GM19043 (cell line): Measurements from ENCODE around the gene SLC25A44.

Source experiments
- ATAC-seq: cut with Tn5 transposase; IDR thresholded peaks from one replicate; pipeline ENCODE4 v1.9.1; 2021; ENCODE audit warnings: low read depth; ENCODE audit not compliant: unreplicated experiment

The SLC25A44 gene

DNA sequence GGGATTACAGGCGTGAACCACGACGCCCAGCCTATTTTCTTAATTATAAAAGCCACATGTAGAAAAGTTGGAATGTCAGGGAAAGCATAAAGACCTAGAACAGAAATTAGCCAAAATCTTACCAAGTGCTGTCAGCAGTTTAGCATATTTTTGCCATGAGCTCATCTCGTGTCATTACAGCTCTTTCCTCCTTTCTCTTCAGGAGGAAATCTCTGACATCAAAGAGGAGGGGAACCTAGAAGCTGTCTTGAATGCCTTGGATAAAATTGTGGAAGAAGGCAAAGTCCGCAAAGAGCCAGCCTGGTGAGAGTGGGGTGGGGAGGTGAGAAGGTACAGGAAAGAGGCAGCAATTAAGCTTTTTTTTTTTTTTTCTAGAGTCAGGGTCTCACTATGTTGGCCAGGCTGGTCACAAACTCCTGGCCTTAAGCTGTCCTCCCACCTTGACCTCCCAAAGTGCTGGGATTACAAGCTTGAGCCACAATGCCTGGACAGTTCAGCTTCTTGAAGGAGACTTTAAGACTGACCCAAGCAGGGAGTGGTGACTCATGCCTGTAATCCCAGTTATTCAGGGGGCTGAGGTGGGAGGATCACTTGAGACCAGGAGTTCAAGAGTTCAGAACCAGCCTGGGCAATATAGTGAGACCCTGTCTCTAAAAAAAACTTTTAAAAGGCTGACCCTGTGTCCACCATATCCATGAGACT lies 39.7 kb downstream of the SLC25A44 start:
- ATAC-seq, result no peak

DNA sequence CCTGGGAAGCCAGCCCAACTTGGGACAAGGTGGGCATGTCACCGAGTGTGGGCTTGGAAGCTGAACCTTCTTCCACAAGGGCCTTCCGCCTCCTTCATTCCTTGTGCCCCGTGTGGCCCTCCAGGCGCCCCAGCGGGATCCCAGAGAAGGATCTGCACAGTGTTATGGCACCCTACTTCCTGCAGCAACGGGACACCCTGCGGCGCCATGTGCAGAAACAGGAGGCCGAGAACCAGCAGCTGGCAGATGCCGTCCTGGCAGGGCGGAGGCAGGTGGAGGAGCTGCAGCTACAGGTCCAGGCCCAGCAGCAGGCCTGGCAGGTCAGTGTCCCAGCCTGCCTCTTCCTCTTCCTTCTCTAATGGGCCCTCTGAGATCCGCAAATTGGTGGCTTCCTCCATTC lies 42.3 kb downstream of the SLC25A44 start:
- ATAC-seq, result no peak

DNA sequence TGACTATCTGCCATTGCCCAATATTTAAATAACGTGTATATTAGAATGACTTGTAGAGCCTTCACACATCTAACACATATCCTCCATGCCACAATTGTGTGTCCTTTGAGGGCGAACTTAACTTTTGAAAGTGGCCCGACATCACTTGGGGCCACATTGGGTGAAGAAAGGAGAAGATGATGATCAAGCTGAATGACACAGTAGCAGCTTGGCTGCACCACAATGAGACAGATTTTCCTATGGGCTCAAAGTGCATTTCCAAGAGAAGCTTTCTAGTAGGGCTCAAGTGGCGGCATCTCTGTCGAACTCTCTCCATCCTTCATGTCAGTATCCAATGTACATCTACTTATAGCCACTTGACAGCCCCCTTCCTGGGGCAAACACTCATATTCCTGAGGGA lies 44.3 kb downstream of the SLC25A44 start:
- ATAC-seq, result no peak

DNA sequence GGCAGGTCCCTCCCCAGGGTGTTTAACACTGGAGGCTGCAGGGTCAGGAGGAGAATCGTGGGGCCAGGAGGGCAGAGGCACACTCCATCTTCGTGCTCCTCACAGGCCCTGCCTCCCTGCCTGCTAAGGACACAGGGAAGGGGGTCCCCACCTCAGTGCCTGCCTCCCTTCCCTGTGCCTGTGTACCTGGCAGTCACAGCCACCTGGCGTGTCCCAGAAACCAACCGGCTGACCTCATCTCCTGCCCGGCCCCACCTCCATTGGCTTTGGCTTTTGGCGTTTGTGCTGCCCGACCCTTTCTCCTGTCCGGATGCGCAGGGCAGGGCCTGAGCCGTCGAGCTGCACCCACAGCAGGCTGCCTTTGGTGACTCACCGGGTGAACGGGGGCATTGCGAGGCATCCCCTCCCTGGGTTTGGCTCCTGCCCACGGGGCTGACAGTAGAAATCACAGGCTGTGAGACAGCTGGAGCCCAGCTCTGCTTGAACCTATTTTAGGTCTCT lies 47.5 kb downstream of the SLC25A44 start:
- no peak for ATAC-seq

DNA sequence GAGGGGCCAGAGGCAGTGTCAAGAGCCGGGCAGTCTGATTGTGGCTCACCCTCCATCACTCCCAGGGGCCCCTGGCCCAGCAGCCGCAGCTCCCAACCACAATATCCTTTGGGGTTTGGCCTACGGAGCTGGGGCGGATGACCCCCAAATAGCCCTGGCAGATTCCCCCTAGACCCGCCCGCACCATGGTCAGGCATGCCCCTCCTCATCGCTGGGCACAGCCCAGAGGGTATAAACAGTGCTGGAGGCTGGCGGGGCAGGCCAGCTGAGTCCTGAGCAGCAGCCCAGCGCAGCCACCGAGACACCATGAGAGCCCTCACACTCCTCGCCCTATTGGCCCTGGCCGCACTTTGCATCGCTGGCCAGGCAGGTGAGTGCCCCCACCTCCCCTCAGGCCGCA lies 48.0 kb downstream of the SLC25A44 start, which contains the start of gene BGLAP:
Gene BGLAP, plus strand, starts transcription at position 259 of the 400 bp plus-strand sequence. Its CDS starts 48 bp downstream, at position 307.
- no peak for ATAC-seq

DNA sequence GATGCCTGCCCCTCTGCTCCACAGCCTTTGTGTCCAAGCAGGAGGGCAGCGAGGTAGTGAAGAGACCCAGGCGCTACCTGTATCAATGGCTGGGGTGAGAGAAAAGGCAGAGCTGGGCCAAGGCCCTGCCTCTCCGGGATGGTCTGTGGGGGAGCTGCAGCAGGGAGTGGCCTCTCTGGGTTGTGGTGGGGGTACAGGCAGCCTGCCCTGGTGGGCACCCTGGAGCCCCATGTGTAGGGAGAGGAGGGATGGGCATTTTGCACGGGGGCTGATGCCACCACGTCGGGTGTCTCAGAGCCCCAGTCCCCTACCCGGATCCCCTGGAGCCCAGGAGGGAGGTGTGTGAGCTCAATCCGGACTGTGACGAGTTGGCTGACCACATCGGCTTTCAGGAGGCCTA lies 48.8 kb downstream of the SLC25A44 start:
- no peak for ATAC-seq

DNA sequence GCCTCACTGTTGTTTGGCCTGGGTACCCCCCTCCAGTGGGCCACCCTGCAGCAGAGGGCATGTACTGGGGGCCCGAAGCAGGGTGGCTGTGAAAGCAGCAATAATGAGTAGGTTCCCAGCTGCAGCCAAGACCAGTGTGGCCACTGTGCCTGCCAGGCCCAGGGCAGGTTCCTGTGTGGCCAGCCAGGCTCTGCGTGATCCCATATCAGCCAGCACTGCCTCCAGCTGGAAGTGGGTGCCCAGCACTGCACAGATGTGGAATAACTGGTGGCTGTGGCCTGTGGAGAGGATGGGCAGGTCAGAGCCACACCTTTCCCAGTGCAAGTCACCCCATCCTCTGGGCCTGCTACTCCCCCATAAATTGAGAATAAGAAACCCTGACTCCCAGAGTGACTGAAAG lies 50.2 kb downstream of the SLC25A44 start:
- ATAC-seq, result no peak

DNA sequence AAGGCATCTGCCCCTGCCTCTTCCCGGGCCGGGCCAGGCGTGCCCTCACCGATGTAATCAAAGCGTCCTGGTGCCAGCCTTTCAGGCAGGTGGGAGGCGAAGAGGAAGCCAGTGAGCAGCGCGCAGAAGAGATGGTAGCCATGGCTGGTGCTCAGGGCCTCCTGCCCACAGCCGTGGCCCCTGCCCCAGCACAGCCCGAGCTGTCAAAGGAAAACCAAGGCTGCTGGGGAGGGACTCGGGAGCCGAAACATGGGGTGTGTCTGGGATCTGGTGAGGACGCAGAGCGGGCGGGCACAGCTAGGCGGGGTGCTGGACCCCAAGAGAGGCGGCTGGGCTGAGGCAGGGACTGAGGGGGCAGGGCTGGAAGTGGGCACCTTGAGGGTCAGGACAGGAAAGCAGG lies 50.8 kb downstream of the SLC25A44 start:
- no peak for ATAC-seq

DNA sequence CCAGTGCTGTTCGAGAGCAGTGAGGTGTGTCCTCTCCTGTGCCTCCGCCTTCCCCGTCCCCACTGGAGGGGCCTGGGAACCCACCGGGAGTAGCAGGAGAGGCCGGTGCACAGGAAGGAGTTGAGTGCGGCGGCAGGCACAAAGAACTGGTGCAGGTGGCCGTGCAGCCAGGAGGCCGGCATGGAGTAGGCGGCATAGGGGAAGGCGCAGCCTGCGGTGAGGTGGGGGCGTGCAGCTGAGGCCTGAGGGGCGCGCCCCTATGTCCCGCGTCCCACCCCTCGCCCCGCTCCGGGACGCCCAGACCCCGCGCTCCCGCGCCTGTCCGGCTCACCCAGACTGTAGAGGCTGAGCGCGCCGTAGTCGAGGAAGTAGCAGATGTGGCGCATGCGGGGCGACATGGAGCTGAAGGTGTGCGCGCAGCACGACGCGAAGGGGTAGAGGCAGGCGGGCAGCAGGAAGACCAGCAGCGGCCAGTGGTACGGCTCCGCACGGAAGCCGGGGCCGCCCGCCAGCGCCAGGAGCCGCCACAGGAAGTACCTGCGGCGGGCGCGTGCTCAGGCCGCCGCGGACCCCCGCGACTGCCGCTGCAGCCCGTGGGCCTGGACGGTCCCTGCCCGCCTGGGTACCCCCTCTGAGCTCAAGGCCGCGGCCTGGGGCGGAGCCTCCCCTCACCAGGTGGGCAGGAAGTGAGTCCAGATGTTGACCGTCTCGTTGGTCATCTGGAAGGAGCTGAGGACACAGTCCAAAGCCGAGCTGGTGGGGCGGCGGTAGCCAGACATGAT lies 51.7 kb downstream of the SLC25A44 start:
- no peak for ATAC-seq

DNA sequence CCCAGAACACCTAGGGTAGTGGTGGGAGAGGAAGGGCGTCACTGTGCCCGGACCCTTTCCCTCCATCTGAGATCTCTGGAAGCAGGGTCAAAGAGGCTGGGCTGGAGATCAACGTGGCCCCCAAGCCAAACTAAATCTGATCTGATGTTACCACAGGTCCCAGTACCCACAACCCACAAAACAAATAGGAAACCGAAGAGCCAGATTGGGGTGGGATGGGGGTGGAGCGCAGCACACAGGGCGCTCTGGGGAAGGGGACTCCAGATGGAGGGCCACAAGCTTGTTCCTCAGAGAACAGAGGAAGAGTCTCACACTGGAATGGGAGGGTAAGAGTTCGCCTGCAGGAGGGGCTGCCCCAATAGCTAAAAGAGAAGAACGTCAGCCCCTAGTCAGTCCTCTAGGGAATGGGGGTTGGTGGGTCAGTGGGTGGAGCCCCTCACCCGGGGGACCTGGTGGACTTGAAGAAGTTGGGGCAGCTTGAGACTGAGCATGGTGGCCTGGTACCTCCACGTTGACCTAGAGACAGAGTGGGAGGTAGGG lies 52.4 kb downstream of the SLC25A44 start:
- no peak for ATAC-seq

DNA sequence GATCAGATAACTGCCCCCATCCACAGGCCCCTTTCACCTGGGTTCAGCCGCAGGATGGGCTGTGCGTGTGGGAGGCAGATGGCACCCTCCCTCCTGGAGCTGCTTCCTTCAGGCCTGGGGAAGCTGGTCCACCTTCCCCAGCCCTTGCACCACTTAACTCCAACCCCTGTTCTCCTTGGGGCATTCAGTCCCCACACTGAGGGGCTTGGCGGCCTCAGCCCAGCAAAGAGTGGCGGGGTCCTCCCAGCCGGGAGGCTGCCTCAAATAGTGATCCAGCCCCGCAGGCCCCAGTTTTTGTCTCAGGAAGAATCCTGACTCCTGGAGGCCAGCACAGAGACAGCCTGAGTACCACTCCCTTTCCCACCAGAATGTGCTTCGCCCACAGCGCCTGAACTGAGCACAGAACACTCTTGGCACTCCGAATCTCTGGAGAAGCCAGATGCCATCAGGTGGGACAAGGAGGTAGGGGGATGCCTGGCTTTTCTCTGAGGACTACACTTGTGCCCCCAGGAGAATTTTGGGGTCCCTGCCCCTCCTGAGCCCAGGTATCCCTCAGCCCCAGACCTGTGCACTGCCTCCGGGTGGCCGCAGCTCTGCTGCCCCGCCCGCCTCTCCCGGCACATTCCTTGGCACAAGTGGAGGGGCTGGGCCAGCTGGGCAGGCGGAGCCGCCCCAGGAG lies 53.0 kb downstream of the SLC25A44 start:
- no peak for ATAC-seq

DNA sequence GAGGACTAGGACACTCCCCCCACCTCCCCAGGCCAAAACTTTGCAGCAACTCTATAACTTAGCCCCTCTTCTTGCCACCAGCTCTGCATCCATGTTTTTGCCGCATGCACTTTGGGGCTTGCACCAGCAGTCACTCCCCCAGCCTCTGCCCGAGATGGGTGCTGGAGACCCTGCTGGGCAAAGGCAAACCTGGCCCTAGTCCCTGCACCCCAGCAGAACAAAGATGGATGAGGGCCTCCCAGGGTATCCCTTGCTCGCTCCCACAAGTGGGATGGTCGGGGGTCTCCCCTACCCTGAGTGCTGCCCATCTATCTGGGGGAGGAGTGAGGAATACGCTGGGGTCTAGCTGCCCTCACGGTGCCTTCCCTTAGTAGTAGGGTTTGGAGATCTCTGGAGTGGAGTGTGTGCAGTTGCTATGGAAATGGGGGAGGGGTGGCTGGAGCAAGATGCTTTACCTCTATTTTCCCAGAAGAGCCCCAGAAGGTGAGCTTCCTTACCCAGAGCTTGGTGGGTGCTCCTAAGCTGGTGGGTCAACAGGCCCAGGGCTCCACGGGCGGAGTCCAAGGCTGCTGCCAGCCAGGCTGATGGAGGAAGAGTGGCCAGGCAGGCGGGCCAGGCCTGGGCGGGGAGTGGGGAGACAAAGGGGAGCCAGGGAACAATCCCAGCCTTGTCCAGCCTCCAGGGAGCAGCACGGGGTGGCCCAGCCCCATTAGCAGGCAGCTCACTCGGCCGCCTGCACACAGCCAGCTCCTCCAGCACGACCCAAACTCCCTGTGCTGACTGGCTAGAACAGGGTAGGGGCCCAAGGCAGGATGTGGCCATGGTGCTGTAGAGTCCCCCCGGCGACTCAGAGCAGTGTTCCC lies 53.8 kb downstream of the SLC25A44 start, which contains the start of gene PAQR6:
Gene PAQR6, minus strand, starts transcription at position 597 of the 863 bp plus-strand sequence. CDS start 1,325 bp downstream, outside the sequence.
- ATAC-seq, result no peak

DNA sequence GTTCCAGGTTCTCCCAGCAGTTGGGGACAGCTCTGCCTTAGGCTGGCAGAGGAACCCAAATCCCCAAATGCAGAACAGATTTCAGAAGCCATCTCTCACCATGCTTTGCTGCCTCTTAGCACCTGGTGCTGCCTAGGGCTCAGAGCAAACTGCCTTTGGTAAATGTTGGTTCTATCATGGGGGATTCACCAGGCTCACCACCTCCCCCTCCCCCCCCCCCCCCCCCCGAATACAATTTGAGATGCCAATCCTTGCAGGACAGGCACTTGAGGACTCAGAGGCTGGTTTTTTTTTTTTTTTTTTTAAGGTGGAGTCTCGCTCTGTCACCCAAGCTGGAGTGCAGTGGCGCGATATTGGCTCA lies 54.4 kb downstream of the SLC25A44 start:
- no peak for ATAC-seq

DNA sequence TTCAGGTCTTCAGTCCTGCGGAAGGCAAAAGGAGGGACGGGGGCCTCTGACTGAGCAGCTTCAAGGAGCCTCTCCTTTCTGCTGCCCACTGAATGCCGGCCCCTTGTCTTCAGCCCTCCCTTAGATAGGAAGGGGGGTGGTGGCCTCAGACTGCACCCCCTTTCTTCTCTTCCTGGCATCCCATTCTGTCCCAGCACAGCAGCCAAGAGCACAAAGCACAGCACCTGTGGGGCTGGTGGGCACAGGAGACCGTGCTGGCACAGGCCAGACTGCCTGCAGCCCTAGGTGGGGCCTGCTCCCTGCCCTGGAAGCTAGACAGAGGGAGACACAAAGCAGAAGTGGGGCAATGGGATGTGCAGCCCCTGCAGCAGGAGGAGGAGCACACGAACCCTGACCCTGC lies 55.7 kb downstream of the SLC25A44 start:
- no peak for ATAC-seq

DNA sequence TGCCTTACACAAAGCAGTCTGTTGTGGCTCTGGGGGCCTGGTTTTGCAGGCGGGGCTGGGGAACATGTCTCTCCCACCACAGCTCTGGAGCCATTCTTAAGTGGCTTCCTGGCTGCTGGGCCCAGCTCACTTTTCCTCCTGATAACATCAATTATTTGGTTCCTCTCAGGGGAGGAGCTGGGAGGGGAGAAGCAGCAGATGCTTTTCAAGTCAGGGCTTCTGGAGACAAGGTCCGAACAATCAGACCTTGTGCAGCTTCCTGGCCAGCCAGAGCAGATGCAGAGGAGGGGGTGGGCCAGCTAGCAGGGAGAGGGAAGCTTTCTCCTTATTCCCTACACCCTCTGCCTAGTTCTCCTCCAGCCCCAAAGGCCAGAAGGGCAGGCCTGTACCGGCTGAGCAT lies 57.6 kb downstream of the SLC25A44 start:
- no peak for ATAC-seq

DNA sequence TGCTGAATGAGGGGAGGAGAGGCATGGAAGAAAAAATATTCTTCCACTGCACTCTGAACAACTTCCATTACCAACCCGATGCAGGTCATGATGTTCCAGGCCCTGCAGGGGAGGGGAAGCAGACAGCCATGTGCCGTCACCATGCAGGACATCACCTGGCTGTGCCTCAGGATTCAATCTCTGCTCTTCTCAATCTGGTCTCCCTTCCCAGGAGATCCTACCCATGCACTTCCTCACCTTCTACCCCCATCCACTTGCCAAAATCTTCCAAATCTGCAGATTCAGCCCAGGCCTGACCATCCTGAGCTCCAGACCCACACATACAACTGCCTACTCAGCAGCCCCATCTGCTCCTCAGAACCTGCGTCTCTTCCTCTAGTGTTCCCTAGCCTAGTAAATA lies 59.7 kb downstream of the SLC25A44 start:
- ATAC-seq, result no peak

DNA sequence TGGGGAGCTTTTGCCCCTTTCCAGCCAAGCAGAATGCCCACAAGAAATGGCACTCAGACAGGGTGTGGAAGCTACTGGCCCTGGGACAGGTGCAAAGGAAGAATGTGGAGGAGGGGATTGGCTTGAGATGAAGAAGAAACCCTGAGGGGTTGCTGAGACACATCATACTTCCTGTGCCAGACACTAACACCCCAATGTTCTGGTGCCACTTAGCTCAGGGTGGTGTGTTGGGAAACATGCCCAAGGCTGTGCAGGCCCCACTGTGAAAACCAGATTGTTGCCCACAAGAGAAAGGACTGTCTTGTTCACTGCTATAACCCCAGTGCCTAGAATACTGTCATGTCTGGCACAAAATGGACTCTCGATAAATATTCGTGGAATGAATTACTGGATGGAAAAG lies 63.8 kb downstream of the SLC25A44 start:
- ATAC-seq, result no peak

DNA sequence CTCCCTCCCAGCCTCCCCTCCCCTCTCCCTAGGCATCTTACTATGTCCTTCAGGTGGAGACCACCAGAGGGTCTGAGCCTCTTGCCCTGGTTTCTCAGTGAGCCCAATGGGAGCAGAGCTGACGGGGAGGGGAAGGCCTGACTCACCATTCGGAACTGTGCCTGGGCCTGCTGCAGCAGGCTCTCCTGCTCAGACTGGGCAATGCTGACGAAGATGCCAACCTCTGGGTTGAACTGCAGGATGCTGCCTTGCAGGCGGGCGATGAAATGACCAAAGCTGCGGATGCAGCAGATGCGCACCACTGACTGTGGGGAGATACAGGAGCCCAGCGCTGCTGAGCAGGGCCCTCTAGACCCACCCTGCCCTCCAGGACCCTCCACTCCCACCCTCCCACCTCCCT lies 65.0 kb downstream of the SLC25A44 start:
- ATAC-seq, result no peak

DNA sequence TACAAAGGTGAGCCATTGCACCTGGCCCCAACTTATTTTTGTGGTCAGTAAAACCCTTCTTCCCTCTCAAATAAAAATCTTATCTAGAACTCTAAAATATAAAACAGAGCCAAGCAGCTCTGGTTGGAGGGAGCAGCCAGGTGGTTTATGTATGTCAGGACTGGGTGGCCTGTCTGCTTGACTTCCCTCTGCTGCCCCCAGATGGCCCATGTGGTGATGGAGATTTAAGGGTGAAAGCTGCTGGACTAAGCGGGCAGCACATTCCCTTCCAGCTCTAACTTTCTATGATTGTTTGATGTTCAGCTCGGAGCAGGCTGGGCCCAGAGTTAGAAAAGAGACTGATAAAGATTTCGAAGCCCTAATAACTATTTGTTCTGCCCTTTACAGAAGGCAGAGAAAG lies 65.9 kb downstream of the SLC25A44 start:
- no peak for ATAC-seq

DNA sequence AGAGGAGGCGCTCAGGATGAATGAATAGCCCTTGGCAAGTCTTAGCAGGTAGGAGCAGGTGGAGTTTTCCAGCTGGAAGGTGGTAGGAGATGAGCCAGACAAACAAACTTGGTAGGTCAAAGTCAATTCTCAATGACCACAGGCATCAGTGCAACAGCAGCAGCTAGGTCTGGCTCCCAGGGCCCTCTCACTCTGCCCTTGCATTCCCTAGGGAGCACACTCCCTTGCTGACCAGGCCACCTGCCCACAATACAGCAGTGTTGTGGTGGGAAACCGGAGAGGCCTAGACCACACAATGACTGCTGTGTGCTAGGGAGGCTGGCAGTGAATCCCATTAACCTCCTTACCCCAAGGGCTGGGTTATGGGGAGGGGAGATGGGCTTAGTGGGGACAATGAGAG lies 67.0 kb downstream of the SLC25A44 start:
- no peak for ATAC-seq
